ENCODE results near the gene F11R.

DNA sequence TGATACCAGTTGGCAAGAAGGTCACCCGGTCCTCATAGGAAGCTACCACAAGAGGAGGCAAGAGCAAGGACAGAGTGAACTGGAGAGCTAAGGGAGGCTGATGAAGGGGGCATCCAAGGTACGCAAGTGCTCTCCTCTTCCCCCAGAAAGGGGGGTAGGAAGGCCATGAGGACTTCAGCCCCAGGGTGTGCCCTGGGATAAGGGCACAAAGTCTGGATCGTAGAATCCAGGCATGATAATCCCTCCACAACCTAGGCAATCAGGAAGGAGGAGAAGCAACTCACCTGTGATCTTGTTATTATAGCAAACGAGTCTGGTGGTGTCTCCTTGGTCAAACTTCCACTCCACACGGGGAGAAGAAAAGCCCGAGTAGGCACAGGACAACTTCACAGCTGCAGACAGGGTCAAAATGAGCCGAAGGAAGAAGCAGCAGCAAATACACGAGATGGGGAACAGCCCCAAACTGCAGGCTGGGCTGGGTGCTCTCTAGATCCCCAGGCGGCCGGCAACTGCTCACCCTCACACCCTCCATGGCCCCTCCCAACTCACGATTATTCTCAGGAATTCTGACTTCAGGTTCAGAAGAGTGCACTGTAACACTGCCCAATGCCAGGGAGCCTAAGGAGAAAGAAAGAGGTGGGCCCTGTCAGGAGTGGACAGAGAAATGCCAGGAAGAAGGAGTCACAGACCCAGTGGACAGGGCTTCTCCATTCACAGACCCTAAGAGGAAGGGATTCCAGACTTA lies 20.0 kb downstream of the F11R start:
- TF ChIP-seq, protein P1, sequence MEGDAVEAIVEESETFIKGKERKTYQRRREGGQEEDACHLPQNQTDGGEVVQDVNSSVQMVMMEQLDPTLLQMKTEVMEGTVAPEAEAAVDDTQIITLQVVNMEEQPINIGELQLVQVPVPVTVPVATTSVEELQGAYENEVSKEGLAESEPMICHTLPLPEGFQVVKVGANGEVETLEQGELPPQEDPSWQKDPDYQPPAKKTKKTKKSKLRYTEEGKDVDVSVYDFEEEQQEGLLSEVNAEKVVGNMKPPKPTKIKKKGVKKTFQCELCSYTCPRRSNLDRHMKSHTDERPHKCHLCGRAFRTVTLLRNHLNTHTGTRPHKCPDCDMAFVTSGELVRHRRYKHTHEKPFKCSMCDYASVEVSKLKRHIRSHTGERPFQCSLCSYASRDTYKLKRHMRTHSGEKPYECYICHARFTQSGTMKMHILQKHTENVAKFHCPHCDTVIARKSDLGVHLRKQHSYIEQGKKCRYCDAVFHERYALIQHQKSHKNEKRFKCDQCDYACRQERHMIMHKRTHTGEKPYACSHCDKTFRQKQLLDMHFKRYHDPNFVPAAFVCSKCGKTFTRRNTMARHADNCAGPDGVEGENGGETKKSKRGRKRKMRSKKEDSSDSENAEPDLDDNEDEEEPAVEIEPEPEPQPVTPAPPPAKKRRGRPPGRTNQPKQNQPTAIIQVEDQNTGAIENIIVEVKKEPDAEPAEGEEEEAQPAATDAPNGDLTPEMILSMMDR (IDR thresholded peaks at IDR 0.05 in 4 of 5, conservative IDR thresholded peaks at IDR 0.05 in 1 of 5): no peak
- TF ChIP-seq POLR2A (IDR thresholded peaks at IDR 0.05): no peak
